GM12878 (cell line): ENCODE data around the gene EI24. TPM values are rescaled to one million over a fixed set of nuclear protein-coding genes. Genes with fewer than 3 reads are reported as not detected.

Source experiments
- BHLHE40 ChIP-seq, 2 experiments: fragments of 450-650 bp in 1 of 2; IDR thresholded peaks; 2 replicates each; pipeline ENCODE4 v1.6.1; 2011 to 2017; ENCODE audit warnings: low read depth in 2 of 2, borderline replicate concordance in 1 of 2, improper control_type of control experiment in 1 of 2, low read length in 1 of 2, mild to moderate bottlenecking in 1 of 2
- CBFB ChIP-seq: IDR thresholded peaks from 2 replicates; pipeline ENCODE4 v1.6.1; 2016; ENCODE audit warnings: antibody characterized with exemption, low read depth
- EED ChIP-seq: sonication (generic); IDR thresholded peaks from 2 replicates; pipeline ENCODE4 v1.6.1; 2016; ENCODE audit warnings: antibody characterized with exemption, low read depth
- EZH2 ChIP-seq: IDR thresholded peaks from 2 replicates; pipeline ENCODE4 v1.6.1; 2012; ENCODE audit warnings: low read depth, mild to moderate bottlenecking, control low read depth, inconsistent platforms, low read length, borderline replicate concordance; ENCODE audit not compliant: control insufficient read depth
- FOXK2 ChIP-seq: fragments of 450-650 bp; IDR thresholded peaks from 2 replicates; pipeline ENCODE4 v1.6.1; 2017; ENCODE audit warnings: mild to moderate bottlenecking, moderate library complexity
- IKZF1 ChIP-seq: fragments of 450-650 bp; conservative IDR thresholded peaks from 2 replicates; pipeline ENCODE4 v1.6.1; 2017; ENCODE audit warnings: antibody characterized with exemption, mild to moderate bottlenecking
- KDM1A ChIP-seq: fragments of 200-600 bp; sonication (generic); IDR thresholded peaks from 2 replicates; pipeline ENCODE4 v1.6.1; 2016; ENCODE audit warnings: borderline replicate concordance
- MEF2A ChIP-seq: IDR thresholded peaks from 2 replicates; pipeline ENCODE4 v1.6.1; 2011; ENCODE audit warnings: low read depth, mild to moderate bottlenecking, low read length, moderate library complexity; ENCODE audit not compliant: insufficient read depth
- MTA2 ChIP-seq: fragments of 450-650 bp; IDR thresholded peaks from 2 replicates; pipeline ENCODE4 v1.6.1; 2016; ENCODE audit warnings: low read depth, mild to moderate bottlenecking, moderate library complexity
- MTA3 ChIP-seq: IDR thresholded peaks from 2 replicates; pipeline ENCODE4 v1.6.1; 2012; ENCODE audit warnings: low read length, inconsistent platforms, borderline replicate concordance
- NR2C1 ChIP-seq: fragments of 450-650 bp; IDR thresholded peaks from 2 replicates; pipeline ENCODE4 v1.6.1; 2017; ENCODE audit warnings: antibody characterized with exemption, mild to moderate bottlenecking, moderate library complexity
- RELA ChIP-seq: fragments of 450-650 bp; IDR thresholded peaks from 2 replicates; pipeline ENCODE4 v1.8.0; 2014; ENCODE audit warnings: borderline replicate concordance; ENCODE audit not compliant: partially characterized antibody
- RUNX3 ChIP-seq: IDR thresholded peaks from 2 replicates; pipeline ENCODE4 v1.6.1; 2012; ENCODE audit warnings: low read length, inconsistent platforms
- SPI1 ChIP-seq: IDR thresholded peaks from 2 replicates; pipeline ENCODE4 v1.6.1; 2011; ENCODE audit warnings: low read depth, mild to moderate bottlenecking, low read length, moderate library complexity, borderline replicate concordance; ENCODE audit not compliant: insufficient read depth
- USF1 ChIP-seq: IDR thresholded peaks from 2 replicates; pipeline ENCODE4 v1.6.1; 2011; ENCODE audit warnings: borderline replicate concordance, low read depth, mild to moderate bottlenecking, moderate library complexity, mixed read lengths, low read length; ENCODE audit not compliant: insufficient read depth; ENCODE audit errors: extremely low read length
- WRNIP1 ChIP-seq: IDR thresholded peaks from 2 replicates; pipeline ENCODE4 v1.6.1; 2011; ENCODE audit warnings: low read depth, low read length, improper control_type of control experiment, borderline replicate concordance
- polyA plus RNA-seq, 11 experiments: library from polyadenylated mRNA; depleted of rRNA in 4 of 11; unstranded in 6 of 11; stranded (reverse) in 5 of 11; fragments of >200 nt; fragmentation: Nextera tagmentation in 4 of 11; fragmentation: Illumina TruSeq in 1 of 11; extraction: Ambion mirVana in 4 of 11; extraction: Trizol in 1 of 11; gene quantifications; 1 replicate in 1 of 11; 2 replicates in 10 of 11; pipeline versions ENCODE4 v1.2.1 to v1.2.3, GENCODE V29; 2011 to 2016; ENCODE audit warnings: inconsistent platforms in 2 of 11, missing spikeins in 2 of 11, low read depth in 1 of 11
- total RNA-seq, 4 experiments: library from RNA; depleted of rRNA in 3 of 4; stranded (reverse); fragments of >200 nt in 3 of 4; fragmentation: Illumina TruSeq in 1 of 4; extraction: Trizol in 1 of 4; gene quantifications; 2 replicates each; pipeline versions ENCODE4 v1.2.1 to v1.2.3, GENCODE V29; 2013 to 2021
- TF ChIP-seq, protein P1 (sequence below): IDR thresholded peaks from 2 replicates; pipeline ENCODE4 v1.6.1; 2012; ENCODE audit warnings: low read depth, low read length, improper control_type of control experiment
- TF ChIP-seq, protein P2 (sequence below): fragments of 450-650 bp; IDR thresholded peaks from 2 replicates; pipeline ENCODE4 v1.6.1; 2018; ENCODE audit warnings: mild to moderate bottlenecking, low read depth, moderate library complexity; ENCODE audit not compliant: partially characterized antibody
- TF ChIP-seq, protein P3 (sequence below): fragments of 150-350 bp; IDR thresholded peaks from 2 replicates; pipeline ENCODE4 v1.6.1; 2016; ENCODE audit warnings: low read depth, low read length

Gene EI24
- total and polyA plus RNA-seq, 10 of the 15 experiments (the other 5 are each of a cell fraction or from before 2014, with no cell fraction given) = 20.3 to 127 (median 70.4) TPM

- TF ChIP-seq EED = 0 out of 2 replicates have a peak, but pooled peaks have one; percentile 39
- TF ChIP-seq, protein P1, sequence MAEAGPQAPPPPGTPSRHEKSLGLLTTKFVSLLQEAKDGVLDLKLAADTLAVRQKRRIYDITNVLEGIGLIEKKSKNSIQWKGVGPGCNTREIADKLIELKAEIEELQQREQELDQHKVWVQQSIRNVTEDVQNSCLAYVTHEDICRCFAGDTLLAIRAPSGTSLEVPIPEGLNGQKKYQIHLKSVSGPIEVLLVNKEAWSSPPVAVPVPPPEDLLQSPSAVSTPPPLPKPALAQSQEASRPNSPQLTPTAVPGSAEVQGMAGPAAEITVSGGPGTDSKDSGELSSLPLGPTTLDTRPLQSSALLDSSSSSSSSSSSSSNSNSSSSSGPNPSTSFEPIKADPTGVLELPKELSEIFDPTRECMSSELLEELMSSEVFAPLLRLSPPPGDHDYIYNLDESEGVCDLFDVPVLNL = 0 out of 2 replicates have a peak, but pooled peaks have one; percentile 20
- peak; percentile 93 for TF ChIP-seq IKZF1
- no peak for TF ChIP-seq FOXK2
- TF ChIP-seq NR2C1 = peak; percentile 60
- no peak; the same call in 1 of the 2 replicates for TF ChIP-seq MTA3
- TF ChIP-seq EZH2 = no peak
- TF ChIP-seq BHLHE40 (IDR thresholded peaks at IDR 0.05; ENCODE audit: borderline replicate concordance in 1 of 2, low read depth in 2 of 2, low read length in 1 of 2) = peak; percentile 31 to 89; a peak in 3 of 4 replicates
- no peak for TF ChIP-seq RELA
- TF ChIP-seq, protein P2, sequence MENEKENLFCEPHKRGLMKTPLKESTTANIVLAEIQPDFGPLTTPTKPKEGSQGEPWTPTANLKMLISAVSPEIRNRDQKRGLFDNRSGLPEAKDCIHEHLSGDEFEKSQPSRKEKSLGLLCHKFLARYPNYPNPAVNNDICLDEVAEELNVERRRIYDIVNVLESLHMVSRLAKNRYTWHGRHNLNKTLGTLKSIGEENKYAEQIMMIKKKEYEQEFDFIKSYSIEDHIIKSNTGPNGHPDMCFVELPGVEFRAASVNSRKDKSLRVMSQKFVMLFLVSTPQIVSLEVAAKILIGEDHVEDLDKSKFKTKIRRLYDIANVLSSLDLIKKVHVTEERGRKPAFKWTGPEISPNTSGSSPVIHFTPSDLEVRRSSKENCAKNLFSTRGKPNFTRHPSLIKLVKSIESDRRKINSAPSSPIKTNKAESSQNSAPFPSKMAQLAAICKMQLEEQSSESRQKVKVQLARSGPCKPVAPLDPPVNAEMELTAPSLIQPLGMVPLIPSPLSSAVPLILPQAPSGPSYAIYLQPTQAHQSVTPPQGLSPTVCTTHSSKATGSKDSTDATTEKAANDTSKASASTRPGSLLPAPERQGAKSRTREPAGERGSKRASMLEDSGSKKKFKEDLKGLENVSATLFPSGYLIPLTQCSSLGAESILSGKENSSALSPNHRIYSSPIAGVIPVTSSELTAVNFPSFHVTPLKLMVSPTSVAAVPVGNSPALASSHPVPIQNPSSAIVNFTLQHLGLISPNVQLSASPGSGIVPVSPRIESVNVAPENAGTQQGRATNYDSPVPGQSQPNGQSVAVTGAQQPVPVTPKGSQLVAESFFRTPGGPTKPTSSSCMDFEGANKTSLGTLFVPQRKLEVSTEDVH = no peak
- TF ChIP-seq MTA2 = 0 out of 2 replicates have a peak, but pooled peaks have one; percentile 9
- no peak for TF ChIP-seq SPI1
- no peak for TF ChIP-seq KDM1A
- TF ChIP-seq USF1 = no peak
- TF ChIP-seq, protein P3, sequence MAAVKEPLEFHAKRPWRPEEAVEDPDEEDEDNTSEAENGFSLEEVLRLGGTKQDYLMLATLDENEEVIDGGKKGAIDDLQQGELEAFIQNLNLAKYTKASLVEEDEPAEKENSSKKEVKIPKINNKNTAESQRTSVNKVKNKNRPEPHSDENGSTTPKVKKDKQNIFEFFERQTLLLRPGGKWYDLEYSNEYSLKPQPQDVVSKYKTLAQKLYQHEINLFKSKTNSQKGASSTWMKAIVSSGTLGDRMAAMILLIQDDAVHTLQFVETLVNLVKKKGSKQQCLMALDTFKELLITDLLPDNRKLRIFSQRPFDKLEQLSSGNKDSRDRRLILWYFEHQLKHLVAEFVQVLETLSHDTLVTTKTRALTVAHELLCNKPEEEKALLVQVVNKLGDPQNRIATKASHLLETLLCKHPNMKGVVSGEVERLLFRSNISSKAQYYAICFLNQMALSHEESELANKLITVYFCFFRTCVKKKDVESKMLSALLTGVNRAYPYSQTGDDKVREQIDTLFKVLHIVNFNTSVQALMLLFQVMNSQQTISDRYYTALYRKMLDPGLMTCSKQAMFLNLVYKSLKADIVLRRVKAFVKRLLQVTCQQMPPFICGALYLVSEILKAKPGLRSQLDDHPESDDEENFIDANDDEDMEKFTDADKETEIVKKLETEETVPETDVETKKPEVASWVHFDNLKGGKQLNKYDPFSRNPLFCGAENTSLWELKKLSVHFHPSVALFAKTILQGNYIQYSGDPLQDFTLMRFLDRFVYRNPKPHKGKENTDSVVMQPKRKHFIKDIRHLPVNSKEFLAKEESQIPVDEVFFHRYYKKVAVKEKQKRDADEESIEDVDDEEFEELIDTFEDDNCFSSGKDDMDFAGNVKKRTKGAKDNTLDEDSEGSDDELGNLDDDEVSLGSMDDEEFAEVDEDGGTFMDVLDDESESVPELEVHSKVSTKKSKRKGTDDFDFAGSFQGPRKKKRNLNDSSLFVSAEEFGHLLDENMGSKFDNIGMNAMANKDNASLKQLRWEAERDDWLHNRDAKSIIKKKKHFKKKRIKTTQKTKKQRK = no peak
- TF ChIP-seq WRNIP1 = no peak
- no peak for TF ChIP-seq CBFB
- TF ChIP-seq MEF2A = no peak
- TF ChIP-seq RUNX3 = no peak
These were observed at the start of gene EI24 (continued) for GRCh38 chr11:125568970-125569914.
